ENCODE data around the gene BTBD1. TPM values are rescaled to one million over a fixed set of nuclear protein-coding genes. Genes with fewer than 3 reads are reported as not detected.

The BTBD1 gene
- total and polyA plus RNA-seq, 2 experiments from 2014 or later = 60.3 to 121 TPM

DNA sequence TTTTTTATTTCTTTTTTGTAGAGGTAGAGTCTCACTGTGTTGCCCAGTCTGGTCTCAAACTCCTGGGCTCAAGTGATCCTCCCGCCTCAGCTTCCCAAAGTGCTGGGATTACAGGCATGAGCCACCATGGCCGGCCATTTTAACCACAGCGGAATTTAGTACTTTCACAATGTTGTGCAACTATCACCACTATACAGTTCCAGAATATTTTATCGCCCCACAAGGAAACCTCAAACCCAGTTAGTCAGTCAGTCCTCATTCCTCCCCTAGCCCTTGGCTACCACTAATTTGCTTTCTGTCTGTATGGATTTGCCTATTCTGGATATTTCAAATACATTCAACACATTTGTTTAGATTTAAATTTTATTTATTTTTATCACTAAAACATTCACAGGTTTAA lies 99.0 kb downstream of the BTBD1 start:
- Histone ChIP-seq H3F3A (ENCODE audit: insufficient read depth) (no peaks in the 10 kb centered on the region), H3K4me3 (no peak overlapping the region), H3K27me3 (replicated peaks; ENCODE audit: insufficient read depth) (no peaks in the 10 kb centered on the region), H3K36me3 (ENCODE audit: low read depth) (no peaks in the 10 kb centered on the region), H3K79me2 (ENCODE audit: insufficient read depth) (no peaks in the 10 kb centered on the region), H2AFZ (no peak overlapping the region), H3K4me1 (ENCODE audit: insufficient read depth) (no peaks in the 10 kb centered on the region), H3K9me2 (ENCODE audit: insufficient read depth) (no peaks in the 10 kb centered on the region), H3K4me2 (ENCODE audit: unreplicated experiment) (no peak overlapping the region), H3K9me3 (ENCODE audit: low read depth) (no peaks in the 10 kb centered on the region), H3K27ac (no peak overlapping the region), H4K20me1 (ENCODE audit: insufficient read depth) (no peaks in the 10 kb centered on the region), H3K9ac (no peak overlapping the region)
- in situ Hi-C loops (cut with MboI) = no loop called here
- TF ChIP-seq EZH2 (IDR thresholded peaks at IDR 0.05; ENCODE audit: insufficient read depth, poor library complexity, severe bottlenecking) (no peak), EZH2phosphoT487 (IDR thresholded peaks at IDR 0.05; ENCODE audit: insufficient read depth, low read depth) (no peak)
- DNase-seq = peak; percentile 61
- 70 to 74% methylated on average over 4 of the region's 4 CpGs for WGBS, 2 experiments (ENCODE audit: low coverage in 1 of 2, low lambda C conversion rate in 2 of 2, missing lambda C conversion rate in 2 of 2)

DNA sequence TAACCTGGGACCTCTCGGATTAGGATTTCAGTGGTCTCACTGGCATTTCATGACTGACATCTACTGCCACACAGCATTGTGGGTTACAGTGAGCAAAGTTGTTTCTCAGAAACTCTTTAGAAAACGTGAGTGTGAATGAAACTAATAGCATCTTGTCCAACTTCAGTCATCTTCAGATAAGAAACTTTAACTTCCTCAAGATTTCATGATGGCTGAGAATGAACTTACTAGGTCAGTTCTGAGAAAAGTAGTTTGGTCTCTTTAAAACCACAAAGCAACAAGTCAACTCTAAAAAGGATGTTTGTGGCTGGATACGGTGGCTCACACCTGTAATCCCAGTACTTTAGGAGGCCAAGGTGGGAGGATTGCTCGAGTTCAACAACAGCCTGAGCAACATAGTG lies 100.4 kb downstream of the BTBD1 start:
- no peaks in the 10 kb centered on the region for H3K27me3 ChIP-seq (replicated peaks; ENCODE audit: insufficient read depth)
- no peaks in the 10 kb centered on the region for H3K79me2 ChIP-seq (ENCODE audit: insufficient read depth)
- H3K27ac ChIP-seq = no peak overlapping the region
- H3K9me3 ChIP-seq (ENCODE audit: low read depth) = no peaks in the 10 kb centered on the region
- H3K4me2 ChIP-seq (ENCODE audit: unreplicated experiment) = no peak overlapping the region
- WGBS, 2 experiments (ENCODE audit: low coverage in 1 of 2, low lambda C conversion rate in 2 of 2, missing lambda C conversion rate in 2 of 2) = 48 to 53% methylated on average over 4 of the region's 4 CpGs
- no peak for TF ChIP-seq EZH2phosphoT487 (IDR thresholded peaks at IDR 0.05; ENCODE audit: insufficient read depth, low read depth)
- no peak for TF ChIP-seq EZH2 (IDR thresholded peaks at IDR 0.05; ENCODE audit: insufficient read depth, poor library complexity, severe bottlenecking)
- in situ Hi-C loops (cut with MboI) = no loop called here
- no peak overlapping the region for H3K4me3 ChIP-seq
- H2AFZ ChIP-seq = no peak overlapping the region
- H4K20me1 ChIP-seq (ENCODE audit: insufficient read depth) = no peaks in the 10 kb centered on the region
- H3F3A ChIP-seq (ENCODE audit: insufficient read depth) = no peaks in the 10 kb centered on the region
- H3K9ac ChIP-seq = no peak overlapping the region
- DNase-seq = no peak
- no peaks in the 10 kb centered on the region for H3K4me1 ChIP-seq (ENCODE audit: insufficient read depth)
- H3K36me3 ChIP-seq (ENCODE audit: low read depth) = no peaks in the 10 kb centered on the region
- no peaks in the 10 kb centered on the region for H3K9me2 ChIP-seq (ENCODE audit: insufficient read depth)

Small RNAs within 50 kb of the gene (microRNA-seq; reads per million reads assigned to microRNA genes)
- not detected for gene MIR4515 (ENCODE audit: borderline number of aligned reads)

Small RNAs within 50 kb of the gene (small RNA-seq; reads per million reads assigned to genes)
- not detected for gene MIR4515 (ENCODE audit: low read depth, low replicate concordance)

Other genes with a start within 250 kb of the BTBD1 start
- 16.6 and 17.0 TPM in 2 replicates for gene HOMER2, start 114.5 kb downstream of the BTBD1 start, total RNA-seq (2014; rRNA removed; shearing (Covaris generic))
- 9.0 and 9.4 TPM in 2 replicates for gene HOMER2, start 114.5 kb downstream of the BTBD1 start, polyA plus RNA-seq (2016; fragmentation: Nextera tagmentation; extraction: Ambion mirVana)
- 17.6 and 23.9 TPM in 2 replicates for gene RAMAC, start 81.0 kb downstream of the BTBD1 start, total RNA-seq (2014; rRNA removed; shearing (Covaris generic))
- gene RAMAC, start 81.0 kb downstream of the BTBD1 start, polyA plus RNA-seq (2016; fragmentation: Nextera tagmentation; extraction: Ambion mirVana) = 40.2 and 40.9 TPM in 2 replicates
- gene C15orf40, start 55.6 kb downstream of the BTBD1 start, total RNA-seq (2014; rRNA removed; shearing (Covaris generic)) = 15.8 and 21.8 TPM in 2 replicates
- gene C15orf40, start 55.6 kb downstream of the BTBD1 start, polyA plus RNA-seq (2016; fragmentation: Nextera tagmentation; extraction: Ambion mirVana) = 32.4 and 32.9 TPM in 2 replicates
- gene TM6SF1, start 40.4 kb upstream of the BTBD1 start, total RNA-seq (2014; rRNA removed; shearing (Covaris generic)) = not detected in 2 replicates
- gene TM6SF1, start 40.4 kb upstream of the BTBD1 start, polyA plus RNA-seq (2016; fragmentation: Nextera tagmentation; extraction: Ambion mirVana) = 0.14 TPM in 1 of 2 replicates, not detected in the other
- gene HDGFL3, start 140.6 kb upstream of the BTBD1 start, total RNA-seq (2014; rRNA removed; shearing (Covaris generic)) = 8.6 and 25.0 TPM in 2 replicates
- 16.2 and 20.7 TPM in 2 replicates for gene HDGFL3, start 140.6 kb upstream of the BTBD1 start, polyA plus RNA-seq (2016; fragmentation: Nextera tagmentation; extraction: Ambion mirVana)
- gene BNC1, start 217.4 kb upstream of the BTBD1 start, total RNA-seq (2014; rRNA removed; shearing (Covaris generic)) = 7.5 and 8.7 TPM in 2 replicates
- 4.1 and 4.3 TPM in 2 replicates for gene BNC1, start 217.4 kb upstream of the BTBD1 start, polyA plus RNA-seq (2016; fragmentation: Nextera tagmentation; extraction: Ambion mirVana)